Keratinocyte (primary cell): ENCODE data around the gene INPP5A. TPM values are rescaled to one million over a fixed set of nuclear protein-coding genes. Genes with fewer than 3 reads are reported as not detected.

Experiments
- DNase-seq: peaks from one replicate; pipeline ENCODE4 v3.0.0-alpha.2; 2011; ENCODE audit warnings: low read depth, missing footprints, low spot score
- FAIRE-seq: peaks from 2 replicates; lab custom pipeline; 2011; peaks lifted over from hg19 to GRCh38; lab: Jason Lieb, UNC
- H2AFZ ChIP-seq: 2 replicates; pipeline ENCODE4 v1.6.0; 2012; ENCODE audit warnings: low read length, control low read depth, inconsistent platforms; ENCODE audit not compliant: control insufficient read depth
- H3K27ac ChIP-seq: 2 replicates; pipeline ENCODE4 v1.5.1; 2011; ENCODE audit warnings: low read length; ENCODE audit not compliant: control insufficient read depth, insufficient read depth
- H3K27me3 ChIP-seq: 3 replicates; pipeline ENCODE4 v1.6.0; 2011; ENCODE audit warnings: low read length; ENCODE audit not compliant: control insufficient read depth, insufficient read depth; ENCODE audit errors: extremely low read depth
- H3K36me3 ChIP-seq, 2 experiments: 2 replicates in 1 of 2; 3 replicates in 1 of 2; pipeline ENCODE4 v1.5.1; 2011; ENCODE audit warnings: low read length in 2 of 2, mild to moderate bottlenecking in 1 of 2; ENCODE audit not compliant: control insufficient read depth in 2 of 2, insufficient read depth in 2 of 2; ENCODE audit errors: extremely low read depth in 1 of 2
- H3K4me1 ChIP-seq: 3 replicates; pipeline ENCODE4 v1.5.1; 2011; ENCODE audit warnings: low read length; ENCODE audit not compliant: control insufficient read depth, insufficient read depth; ENCODE audit errors: extremely low read depth
- H3K4me2 ChIP-seq: 3 replicates; pipeline ENCODE4 v1.6.0; 2011; ENCODE audit warnings: low read depth, low read length; ENCODE audit not compliant: control insufficient read depth, insufficient read depth; ENCODE audit errors: extremely low read depth
- H3K4me3 ChIP-seq, 3 experiments: fragments of 200-600 bp in 1 of 3; sonication (generic) in 1 of 3; 2 replicates in 2 of 3; 3 replicates in 1 of 3; pipeline ENCODE4 v1.5.1; 2011 to 2016; ENCODE audit warnings: low read length in 3 of 3, mild to moderate bottlenecking in 3 of 3, control low read depth in 2 of 3, inconsistent platforms in 1 of 3, low read depth in 1 of 3, mixed read lengths in 1 of 3, mixed run types in 1 of 3, moderate library complexity in 1 of 3; ENCODE audit not compliant: control insufficient read depth in 2 of 3, insufficient read depth in 2 of 3; ENCODE audit errors: extremely low read depth in 1 of 3
- H3K79me2 ChIP-seq: 2 replicates; pipeline ENCODE4 v1.6.0; 2012; ENCODE audit warnings: low read length; ENCODE audit not compliant: control insufficient read depth, insufficient read depth
- H3K9ac ChIP-seq: 3 replicates; pipeline ENCODE4 v1.6.0; 2011; ENCODE audit warnings: low read length; ENCODE audit not compliant: control insufficient read depth, insufficient read depth; ENCODE audit errors: extremely low read depth
- H3K9me1 ChIP-seq: 3 replicates; pipeline ENCODE4 v1.6.0; 2011; ENCODE audit warnings: low read length; ENCODE audit not compliant: control insufficient read depth, insufficient read depth; ENCODE audit errors: extremely low read depth
- H3K9me3 ChIP-seq: 2 replicates; pipeline ENCODE4 v1.5.1; 2012; ENCODE audit warnings: low read depth, low read length; ENCODE audit not compliant: control insufficient read depth
- H4K20me1 ChIP-seq: 3 replicates; pipeline ENCODE4 v1.6.0; 2011; ENCODE audit warnings: low read length; ENCODE audit not compliant: control insufficient read depth, insufficient read depth; ENCODE audit errors: extremely low read depth
- CTCF ChIP-seq, 3 experiments: IDR thresholded peaks in 1 of 3; conservative IDR thresholded peaks in 1 of 3; optimal IDR thresholded peaks in 1 of 3; 2 replicates in 2 of 3; 3 replicates in 1 of 3; pipeline versions ENCODE3 to v1.5.1; 2011; ENCODE audit warnings: low read length in 3 of 3, mild to moderate bottlenecking in 3 of 3, moderate library complexity in 2 of 3, control low read depth in 1 of 3, inconsistent platforms in 1 of 3; ENCODE audit not compliant: insufficient read depth in 2 of 3; ENCODE audit errors: extremely low read depth in 1 of 3
- EZH2 ChIP-seq: IDR thresholded peaks from one replicate; pipeline ENCODE4 v1.6.1; 2012; ENCODE audit warnings: inconsistent platforms, mild to moderate bottlenecking, low read length, moderate library complexity
- dilution Hi-C: fragments of 300-500 bp; cut with MboI; formaldehyde crosslinking; loops from one replicate; pipeline ENCODE4 v1.7.0; 2020; ENCODE audit warnings: low sequenced_read_pairs; ENCODE audit not compliant: extremely low pct_ligation_motif_present
- polyA plus RNA-seq, 5 experiments: library from polyadenylated mRNA; depleted of rRNA in 3 of 5; stranded (reverse) in 3 of 5; stranded (forward) in 1 of 5; unstranded in 1 of 5; fragments of >200 nt; gene quantifications; 1 replicate in 1 of 5; 2 replicates in 3 of 5; 3 replicates in 1 of 5; pipeline versions ENCODE4 v1.2.1 to v1.2.3, GENCODE V29; 2011 to 2012; ENCODE audit warnings: missing spikeins in 2 of 5, low read depth in 1 of 5, low replicate concordance in 1 of 5

The INPP5A gene
- polyA plus RNA-seq, 1 donor (not counting 4 experiments of a cell fraction or from before 2014, with no cell fraction given): 11.2 TPM

- DNase-seq: no peak
- H3K27ac ChIP-seq: no peak overlapping the region
- H2AFZ ChIP-seq: no peak overlapping the region
- dilution Hi-C loops: no loop called here
- H3K79me2 ChIP-seq: no peaks in the 10 kb centered on the region
- no peak for TF ChIP-seq EZH2
- no peak for TF ChIP-seq CTCF (optimal IDR thresholded peaks at IDR 0.05 in 1 of 3, IDR thresholded peaks at IDR 0.05 in 1 of 3, conservative IDR thresholded peaks at IDR 0.05 in 1 of 3; ENCODE audit: extremely low read depth in 1 of 3, insufficient read depth in 2 of 3, low read length in 3 of 3)
- H3K4me3 ChIP-seq: no peak overlapping the region
- no peaks in the 10 kb centered on the region for H3K9me3 ChIP-seq
- H3K4me1 ChIP-seq: no peaks in the 10 kb centered on the region
- no peaks in the 10 kb centered on the region for H3K9me1 ChIP-seq
- H3K4me2 ChIP-seq: no peak overlapping the region
- no peak overlapping the region for H3K9ac ChIP-seq
- H4K20me1 ChIP-seq: no peaks in the 10 kb centered on the region
- no peak for FAIRE-seq
- no peaks in the 10 kb centered on the region for H3K27me3 ChIP-seq
- no peaks in the 10 kb centered on the region for H3K36me3 ChIP-seq
These were observed 73.7 kb downstream of the INPP5A start for GRCh38 chr10:132611026-132611910.

- H3K79me2 ChIP-seq: no peaks in the 10 kb centered on the region
- H3K4me3 ChIP-seq: no peak overlapping the region
- no peaks in the 10 kb centered on the region for H3K4me1 ChIP-seq
- no peak overlapping the region for H3K27ac ChIP-seq
- FAIRE-seq (no peak), DNase-seq (no peak)
- H2AFZ ChIP-seq: no peak overlapping the region
- H3K9me1 ChIP-seq: no peaks in the 10 kb centered on the region
- no peaks in the 10 kb centered on the region for H3K27me3 ChIP-seq
- H3K4me2 ChIP-seq: no peak overlapping the region
- H3K9ac ChIP-seq: no peak overlapping the region
- H3K9me3 ChIP-seq: no peaks in the 10 kb centered on the region
- no peaks in the 10 kb centered on the region for H3K36me3 ChIP-seq
- dilution Hi-C loops: no loop called here
- H4K20me1 ChIP-seq: no peaks in the 10 kb centered on the region
- TF ChIP-seq EZH2: no peak
- no peak for TF ChIP-seq CTCF (optimal IDR thresholded peaks at IDR 0.05 in 1 of 3, IDR thresholded peaks at IDR 0.05 in 1 of 3, conservative IDR thresholded peaks at IDR 0.05 in 1 of 3; ENCODE audit: extremely low read depth in 1 of 3, insufficient read depth in 2 of 3, low read length in 3 of 3)
These were observed 74.4 kb downstream of the INPP5A start for GRCh38 chr10:132611986-132612385.
